Retinal pigment epithelial cell (primary cell): ENCODE measurements around the gene RSPH9.

Experiments
- DNase-seq: peaks from one replicate; pipeline ENCODE4 v3.0.0-alpha.2; 2010; ENCODE audit warnings: low read depth
- H3K4me3 ChIP-seq: 2 replicates; pipeline ENCODE4 v1.5.1; 2011; ENCODE audit warnings: mild to moderate bottlenecking, low read length, control low read depth, moderate library complexity
- TF ChIP-seq, protein P1 (sequence below): conservative IDR thresholded peaks from 2 replicates; pipeline ENCODE4 v1.5.1; 2011; ENCODE audit warnings: low read depth, low read length, control low read depth, inconsistent platforms

RSPH9 gene

DNA sequence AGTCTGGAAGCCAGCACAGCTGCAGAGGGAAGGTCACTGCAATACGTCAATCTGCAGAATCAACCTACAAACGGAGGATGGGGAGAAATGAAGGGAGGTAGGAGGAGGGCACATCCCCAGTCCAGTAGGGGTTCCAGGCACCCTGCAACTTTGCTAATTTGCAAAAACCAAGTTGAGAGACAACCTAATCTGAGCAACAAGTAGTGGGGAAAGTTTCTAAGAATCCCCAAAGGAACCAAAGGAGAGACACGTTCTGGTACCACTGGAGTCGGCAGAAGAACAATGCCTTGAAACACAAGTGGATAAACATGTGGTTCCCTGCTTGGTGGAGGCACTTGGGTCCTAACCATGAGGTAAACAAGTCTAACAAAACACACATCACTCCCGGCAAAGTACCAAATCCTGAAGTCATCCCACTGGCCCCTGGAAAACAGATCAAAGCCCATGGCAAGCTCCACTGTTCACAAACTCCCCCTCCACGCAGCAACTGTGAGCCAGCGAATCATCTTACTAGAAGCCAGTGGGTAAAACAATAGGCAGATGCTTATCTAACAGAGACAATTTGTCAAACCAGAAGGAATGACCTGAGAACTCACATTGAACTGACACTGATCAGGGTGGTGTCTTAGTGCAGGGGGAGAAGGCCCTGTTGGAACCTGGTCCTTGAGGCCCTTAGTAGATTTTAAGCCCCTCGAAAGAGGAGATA is 38.0 kb downstream of the RSPH9 start:
- TF ChIP-seq, protein P1, sequence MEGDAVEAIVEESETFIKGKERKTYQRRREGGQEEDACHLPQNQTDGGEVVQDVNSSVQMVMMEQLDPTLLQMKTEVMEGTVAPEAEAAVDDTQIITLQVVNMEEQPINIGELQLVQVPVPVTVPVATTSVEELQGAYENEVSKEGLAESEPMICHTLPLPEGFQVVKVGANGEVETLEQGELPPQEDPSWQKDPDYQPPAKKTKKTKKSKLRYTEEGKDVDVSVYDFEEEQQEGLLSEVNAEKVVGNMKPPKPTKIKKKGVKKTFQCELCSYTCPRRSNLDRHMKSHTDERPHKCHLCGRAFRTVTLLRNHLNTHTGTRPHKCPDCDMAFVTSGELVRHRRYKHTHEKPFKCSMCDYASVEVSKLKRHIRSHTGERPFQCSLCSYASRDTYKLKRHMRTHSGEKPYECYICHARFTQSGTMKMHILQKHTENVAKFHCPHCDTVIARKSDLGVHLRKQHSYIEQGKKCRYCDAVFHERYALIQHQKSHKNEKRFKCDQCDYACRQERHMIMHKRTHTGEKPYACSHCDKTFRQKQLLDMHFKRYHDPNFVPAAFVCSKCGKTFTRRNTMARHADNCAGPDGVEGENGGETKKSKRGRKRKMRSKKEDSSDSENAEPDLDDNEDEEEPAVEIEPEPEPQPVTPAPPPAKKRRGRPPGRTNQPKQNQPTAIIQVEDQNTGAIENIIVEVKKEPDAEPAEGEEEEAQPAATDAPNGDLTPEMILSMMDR = no peak
- no peak overlapping the region for H3K4me3 ChIP-seq
- DNase-seq = no peak

- no peak overlapping the region for H3K4me3 ChIP-seq
- TF ChIP-seq, protein P1 = no peak
- DNase-seq = no peak
Observed at GRCh38 chr6:43683708-43684455, 39.0 kb downstream of the RSPH9 start.

GRCh38 chr6:43687079-43687436 is 42.2 kb downstream of the RSPH9 start:
- H3K4me3 ChIP-seq = peak overlapping the region; percentile 95
- TF ChIP-seq, protein P1 = no peak
- DNase-seq = no peak

DNA sequence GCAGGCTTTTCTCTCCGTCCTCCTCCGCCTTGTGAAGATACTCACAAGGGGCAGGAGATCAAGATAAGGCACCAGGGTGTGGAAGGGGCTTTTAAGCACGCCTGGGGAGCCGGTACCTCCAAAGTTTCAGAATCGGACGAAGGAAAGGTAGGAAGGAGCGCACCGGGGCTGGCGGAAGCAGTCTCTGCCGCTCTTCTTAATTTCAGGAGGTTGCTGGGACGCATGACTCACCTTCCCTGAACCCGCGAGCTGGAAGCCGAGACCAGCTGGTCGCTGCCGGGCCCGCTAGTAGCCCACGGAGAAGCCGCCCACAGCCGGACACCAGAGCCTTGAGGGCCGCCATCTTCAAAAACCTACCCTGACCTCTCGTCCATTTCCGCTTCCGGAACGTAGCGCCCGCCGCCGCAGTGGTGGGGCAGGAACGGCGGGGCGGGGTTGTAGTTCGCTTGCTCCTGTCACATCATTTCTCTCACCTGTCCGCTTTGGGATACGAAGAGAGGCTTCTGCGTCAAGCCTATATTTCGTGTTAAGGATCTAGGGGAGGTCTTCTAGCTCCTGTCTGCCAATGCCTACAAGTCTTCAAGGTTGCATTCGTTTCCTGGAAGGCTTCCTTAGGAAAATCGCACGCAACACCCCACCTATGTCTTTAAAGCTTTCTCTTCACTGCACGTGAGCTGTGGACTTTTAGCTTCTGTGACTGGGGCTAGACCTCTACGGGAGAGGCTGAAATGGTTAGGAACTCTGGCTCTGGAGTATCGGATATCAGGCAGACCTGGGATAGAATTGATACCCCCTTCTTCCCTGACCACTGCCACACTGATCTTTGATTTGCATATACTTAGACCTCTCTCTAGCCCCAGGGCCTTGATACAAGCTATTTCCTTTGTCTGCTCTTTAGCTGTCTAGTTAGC is 42.9 kb downstream of the RSPH9 start, which contains the start of gene MRPS18A:
Gene MRPS18A, minus strand, starts transcription at position 355 of the 911 bp plus-strand sequence. Its CDS starts 12 bp downstream, at position 343.
- TF ChIP-seq, protein P1 = no peak
- H3K4me3 ChIP-seq = peak within 1 kb of the TSS; percentile 95
- DNase-seq = no peak

- no peak overlapping the region for H3K4me3 ChIP-seq
- TF ChIP-seq, protein P1 = no peak
- DNase-seq = no peak
Observed at GRCh38 chr6:43689421-43689820, 44.6 kb downstream of the RSPH9 start.

- H3K4me3 ChIP-seq = no peak overlapping the region
- DNase-seq = no peak
- TF ChIP-seq, protein P1 = no peak
Observed at GRCh38 chr6:43695215-43695966, 50.6 kb downstream of the RSPH9 start.
